ENCODE results near the gene PARD3B.

DNA sequence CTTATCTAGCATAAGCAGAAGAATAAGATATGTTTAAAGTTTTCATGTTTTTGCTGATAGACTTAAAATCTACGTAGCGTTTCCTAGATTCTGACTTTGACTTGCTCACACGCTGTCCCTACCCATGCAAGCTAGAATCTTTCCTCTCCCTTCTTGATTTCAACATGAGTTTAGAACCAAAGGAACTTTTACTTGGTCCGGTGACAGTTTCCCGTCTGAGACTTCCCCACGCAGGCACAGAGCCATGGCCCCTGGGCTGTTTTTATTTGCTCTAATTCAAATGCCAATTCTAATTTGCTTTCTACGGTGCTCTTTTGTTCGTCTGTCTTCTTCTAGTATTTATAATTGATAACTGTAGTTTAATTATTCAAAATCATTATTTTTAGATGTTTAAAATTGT lies 467.7 kb downstream of the PARD3B start:
- TF ChIP-seq TAF1 (IDR thresholded peaks at IDR 0.05; ENCODE audit: borderline replicate concordance, low read depth, low read length) (no peak), POLR2A (IDR thresholded peaks at IDR 0.05; ENCODE audit: low read depth, low read length) (no peak)

All from GM12892 (cell line).